OCI-LY1 (cell line): ENCODE data around the gene HESX1.

ENCODE experiments used
- CTCF ChIP-seq: fragments of 200-600 bp; sonication (generic), shearing (Covaris generic); IDR thresholded peaks from 2 replicates; pipeline ENCODE4 v1.5.1; 2017; ENCODE audit warnings: mild to moderate bottlenecking, antibody characterized with exemption, low read length, moderate library complexity, mixed read lengths
- EZH2 ChIP-seq: fragments of 200-600 bp; sonication (generic), shearing (Covaris generic); IDR thresholded peaks from 2 replicates; pipeline ENCODE4 v1.8.0; 2017; ENCODE audit warnings: borderline replicate concordance, mixed run types, mild to moderate bottlenecking, antibody characterized with exemption, low read length, moderate library complexity, mixed read lengths

- TF ChIP-seq CTCF (no peak), EZH2 (no peak)
These were observed 7.8 kb downstream of the HESX1 start for GRCh38 chr3:57192028-57192427.
